ENCODE data around the gene HGS.

Gene HGS

GRCh38 chr17:81703747-81704654, 20.2 kb downstream of the HGS start:
- peaks cover 25 to 30% of the 10 kb centered on the region in 2 donors for H3K4me1 ChIP-seq (ENCODE audit: control insufficient read depth in 2 of 2, insufficient read depth in 2 of 2, low read length in 2 of 2)
- H3K9ac ChIP-seq (ENCODE audit: low read depth in 1 of 2, low read length in 2 of 2), result peak overlapping the region; percentile 71 to 93
- H3K27me3 ChIP-seq (ENCODE audit: control insufficient read depth in 2 of 2, insufficient read depth in 2 of 2, low read length in 2 of 2), result no peaks in the 10 kb centered on the region
- peak overlapping the region; percentile 87 to 91 for H3K27ac ChIP-seq (ENCODE audit: low read depth in 2 of 2, low read length in 2 of 2)
- H3K36me3 ChIP-seq (ENCODE audit: control insufficient read depth in 2 of 2, insufficient read depth in 2 of 2, low read length in 2 of 2), result peaks cover 40 to 42% of the 10 kb centered on the region in 2 donors
- H3K4me3 ChIP-seq (ENCODE audit: low read length in 2 of 2), result peak overlapping the region; percentile 71 to 96
- no peaks in the 10 kb centered on the region for H3K9me3 ChIP-seq (ENCODE audit: control insufficient read depth in 2 of 2, low read length in 2 of 2)

GRCh38 chr17:81705518-81706231, 21.9 kb downstream of the HGS start:
- peaks cover 35 to 36% of the 10 kb centered on the region in 2 donors for H3K36me3 ChIP-seq (ENCODE audit: control insufficient read depth in 2 of 2, insufficient read depth in 2 of 2, low read length in 2 of 2)
- peaks cover 35 to 38% of the 10 kb centered on the region in 2 donors for H3K4me1 ChIP-seq (ENCODE audit: control insufficient read depth in 2 of 2, insufficient read depth in 2 of 2, low read length in 2 of 2)
- H3K27ac ChIP-seq (ENCODE audit: low read depth in 2 of 2, low read length in 2 of 2), result no peak overlapping the region
- H3K9ac ChIP-seq (ENCODE audit: low read depth in 1 of 2, low read length in 2 of 2), result no peak overlapping the region
- H3K4me3 ChIP-seq (ENCODE audit: low read length in 2 of 2), result no peak overlapping the region
- H3K9me3 ChIP-seq (ENCODE audit: control insufficient read depth in 2 of 2, low read length in 2 of 2), result no peaks in the 10 kb centered on the region
- no peaks in the 10 kb centered on the region for H3K27me3 ChIP-seq (ENCODE audit: control insufficient read depth in 2 of 2, insufficient read depth in 2 of 2, low read length in 2 of 2)

- Histone ChIP-seq H3K27me3 (ENCODE audit: control insufficient read depth in 2 of 2, insufficient read depth in 2 of 2, low read length in 2 of 2) (no peaks in the 10 kb centered on the region), H3K36me3 (ENCODE audit: control insufficient read depth in 2 of 2, insufficient read depth in 2 of 2, low read length in 2 of 2) (peaks cover 30% of the 10 kb centered on the region in 2 donors), H3K9ac (ENCODE audit: low read depth in 1 of 2, low read length in 2 of 2) (no peak overlapping the region), H3K27ac (ENCODE audit: low read depth in 2 of 2, low read length in 2 of 2) (no peak overlapping the region), H3K4me1 (ENCODE audit: control insufficient read depth in 2 of 2, insufficient read depth in 2 of 2, low read length in 2 of 2) (peaks cover 38% of the 10 kb centered on the region in 2 donors), H3K9me3 (ENCODE audit: control insufficient read depth in 2 of 2, low read length in 2 of 2) (no peaks in the 10 kb centered on the region), H3K4me3 (ENCODE audit: low read length in 2 of 2) (no peak overlapping the region)
These were observed 22.4 kb downstream of the HGS start for GRCh38 chr17:81706232-81706611.

DNA sequence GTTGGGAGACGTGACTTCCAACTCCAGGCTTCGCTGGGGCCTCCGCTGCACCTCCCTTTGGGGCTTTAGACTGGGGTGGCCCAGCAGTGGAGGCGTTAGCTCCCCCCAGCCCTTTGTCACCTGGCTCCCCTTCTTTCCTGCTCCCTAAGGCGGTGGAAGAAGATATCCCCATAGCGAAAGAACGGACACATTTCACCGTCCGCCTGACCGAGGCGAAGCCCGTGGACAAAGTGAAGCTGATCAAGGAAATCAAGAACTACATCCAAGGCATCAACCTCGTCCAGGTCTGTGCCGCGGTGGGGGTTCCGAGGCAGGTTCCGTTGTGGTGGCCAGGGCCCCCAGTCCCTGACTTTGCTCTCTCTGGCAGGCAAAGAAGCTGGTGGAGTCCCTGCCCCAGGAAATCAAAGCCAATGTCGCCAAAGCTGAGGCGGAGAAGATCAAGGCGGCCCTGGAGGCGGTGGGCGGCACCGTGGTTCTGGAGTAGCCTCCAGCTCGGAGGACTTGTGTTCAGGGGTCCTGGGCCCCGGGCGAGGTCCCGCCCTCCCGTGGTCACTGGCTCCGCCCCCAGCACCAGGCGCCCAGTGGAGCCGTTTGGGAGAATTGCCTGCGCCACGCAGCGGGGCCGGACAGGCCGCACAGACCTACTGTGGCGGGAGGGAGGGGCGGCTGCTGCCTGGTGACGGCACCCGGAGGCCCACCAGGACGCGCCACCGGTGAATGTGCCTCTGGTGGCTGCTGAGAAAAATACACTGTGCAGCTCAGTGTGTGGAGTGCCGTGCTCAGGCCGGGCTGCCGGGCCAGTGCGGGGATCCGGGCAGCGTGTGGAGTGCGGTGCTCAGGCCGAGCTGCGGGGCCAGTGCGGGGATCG, 23.2 kb downstream of the HGS start:
- H3K9me3 ChIP-seq (ENCODE audit: control insufficient read depth in 2 of 2, low read length in 2 of 2), result no peaks in the 10 kb centered on the region
- H3K27me3 ChIP-seq (ENCODE audit: control insufficient read depth in 2 of 2, insufficient read depth in 2 of 2, low read length in 2 of 2), result no peaks in the 10 kb centered on the region
- H3K9ac ChIP-seq (ENCODE audit: low read depth in 1 of 2, low read length in 2 of 2), result no peak overlapping the region
- no peak overlapping the region for H3K4me3 ChIP-seq (ENCODE audit: low read length in 2 of 2)
- H3K4me1 ChIP-seq (ENCODE audit: control insufficient read depth in 2 of 2, insufficient read depth in 2 of 2, low read length in 2 of 2), result peaks cover 35 to 36% of the 10 kb centered on the region in 2 donors
- no peak overlapping the region for H3K27ac ChIP-seq (ENCODE audit: low read depth in 2 of 2, low read length in 2 of 2)
- H3K36me3 ChIP-seq (ENCODE audit: control insufficient read depth in 2 of 2, insufficient read depth in 2 of 2, low read length in 2 of 2), result peaks cover 26% of the 10 kb centered on the region in 2 donors

DNA sequence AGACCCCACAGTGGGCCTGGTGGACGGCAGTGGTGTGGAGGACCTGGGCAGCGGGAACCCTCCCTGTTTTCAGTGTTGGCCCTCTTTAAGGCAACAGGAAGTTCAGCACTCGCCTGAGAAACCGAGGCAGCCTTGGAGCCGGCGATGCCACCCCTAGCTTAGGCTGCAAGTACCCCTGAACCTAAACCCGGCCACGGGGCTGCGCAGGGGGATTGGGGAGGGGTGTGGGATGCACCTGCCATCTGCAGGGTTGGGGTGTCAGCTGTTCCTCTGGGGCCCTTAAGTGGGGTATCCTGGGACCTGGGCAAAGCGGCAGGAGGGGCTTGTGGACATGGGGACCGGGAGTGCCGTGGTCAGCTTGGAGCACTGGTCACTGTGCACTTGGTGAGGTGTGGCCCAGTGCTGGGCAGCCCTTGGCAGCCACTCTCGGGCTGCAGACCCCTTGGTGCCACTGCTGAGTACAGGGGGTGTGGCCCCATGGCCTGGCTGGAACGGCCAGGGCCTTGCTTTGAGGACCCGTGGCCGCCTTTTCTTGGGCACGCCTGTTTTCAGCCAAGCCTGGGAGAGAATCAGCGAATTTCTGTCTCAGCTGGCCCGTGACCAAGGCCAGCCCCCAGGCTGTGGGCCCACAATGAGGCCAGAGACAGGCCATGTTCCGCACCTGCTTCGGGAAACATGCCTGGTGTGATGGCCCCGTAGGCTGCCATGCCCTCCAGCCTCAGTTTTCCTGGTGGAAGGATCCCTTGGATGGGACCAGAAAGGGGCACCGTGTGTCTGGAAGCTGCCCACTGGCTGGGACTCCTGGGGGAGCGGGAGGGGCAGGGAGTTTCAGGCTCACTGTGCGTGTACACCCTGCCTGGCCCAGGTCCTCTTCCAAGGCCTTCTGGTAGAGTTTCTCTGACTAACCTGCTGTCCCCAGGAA, 24.2 kb downstream of the HGS start:
- no peaks in the 10 kb centered on the region for H3K27me3 ChIP-seq (ENCODE audit: control insufficient read depth in 2 of 2, insufficient read depth in 2 of 2, low read length in 2 of 2)
- no peaks in the 10 kb centered on the region for H3K9me3 ChIP-seq (ENCODE audit: control insufficient read depth in 2 of 2, low read length in 2 of 2)
- H3K27ac ChIP-seq (ENCODE audit: low read depth in 2 of 2, low read length in 2 of 2), result no peak overlapping the region
- peaks cover 32 to 33% of the 10 kb centered on the region in 2 donors for H3K4me1 ChIP-seq (ENCODE audit: control insufficient read depth in 2 of 2, insufficient read depth in 2 of 2, low read length in 2 of 2)
- H3K9ac ChIP-seq (ENCODE audit: low read depth in 1 of 2, low read length in 2 of 2), result no peak overlapping the region
- peaks cover 26% of the 10 kb centered on the region in 2 donors for H3K36me3 ChIP-seq (ENCODE audit: control insufficient read depth in 2 of 2, insufficient read depth in 2 of 2, low read length in 2 of 2)
- H3K4me3 ChIP-seq (ENCODE audit: low read length in 2 of 2), result no peak overlapping the region

- H3K27ac ChIP-seq (ENCODE audit: low read depth in 2 of 2, low read length in 2 of 2), result no peak overlapping the region
- peaks cover 26% of the 10 kb centered on the region in 2 donors for H3K36me3 ChIP-seq (ENCODE audit: control insufficient read depth in 2 of 2, insufficient read depth in 2 of 2, low read length in 2 of 2)
- H3K4me1 ChIP-seq (ENCODE audit: control insufficient read depth in 2 of 2, insufficient read depth in 2 of 2, low read length in 2 of 2), result peaks cover 36 to 39% of the 10 kb centered on the region in 2 donors
- H3K9me3 ChIP-seq (ENCODE audit: control insufficient read depth in 2 of 2, low read length in 2 of 2), result no peaks in the 10 kb centered on the region
- no peaks in the 10 kb centered on the region for H3K27me3 ChIP-seq (ENCODE audit: control insufficient read depth in 2 of 2, insufficient read depth in 2 of 2, low read length in 2 of 2)
- H3K9ac ChIP-seq (ENCODE audit: low read depth in 1 of 2, low read length in 2 of 2), result no peak overlapping the region
- no peak overlapping the region for H3K4me3 ChIP-seq (ENCODE audit: low read length in 2 of 2)
These were observed 25.0 kb downstream of the HGS start for GRCh38 chr17:81708739-81709185.

DNA sequence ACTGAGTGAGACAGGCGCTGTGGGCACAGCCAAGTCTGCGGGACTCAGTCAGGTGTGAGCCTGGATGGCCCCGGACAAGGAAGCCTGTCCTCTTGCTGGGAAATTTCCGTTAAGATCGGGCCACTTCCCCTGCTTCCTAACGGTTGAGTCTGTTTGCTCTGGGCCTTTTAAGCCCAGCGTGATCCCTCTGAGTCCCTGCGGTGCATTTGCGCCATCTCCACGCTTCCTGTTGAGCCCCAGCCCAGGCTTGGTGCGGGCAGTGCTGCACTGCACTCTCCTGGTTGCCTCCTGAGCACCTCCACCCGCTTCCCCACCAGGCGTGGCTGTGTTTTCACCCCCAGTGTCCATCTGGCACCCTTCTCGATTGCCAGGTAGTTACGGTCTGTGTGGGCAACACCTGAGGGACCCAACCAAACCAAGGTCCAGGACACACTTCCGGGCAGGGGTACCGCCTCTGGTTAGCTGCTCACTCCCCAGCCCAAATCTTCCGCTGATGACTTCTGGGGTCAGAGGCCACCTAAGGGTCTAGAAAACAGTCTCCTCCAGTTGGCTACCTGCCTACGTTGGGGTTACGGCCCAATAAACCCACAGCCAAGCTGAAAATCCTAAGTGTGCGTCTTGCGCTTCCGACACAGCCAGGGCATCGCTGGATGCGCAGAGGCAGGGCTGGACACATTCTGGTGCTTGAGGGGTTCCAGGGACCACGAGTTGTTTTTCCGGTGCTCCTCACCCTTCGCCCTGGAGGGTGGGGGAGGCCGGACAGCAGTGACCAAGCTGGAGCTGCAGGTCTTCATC, 26.9 kb downstream of the HGS start:
- Histone ChIP-seq H3K27me3 (ENCODE audit: control insufficient read depth in 2 of 2, insufficient read depth in 2 of 2, low read length in 2 of 2) (no peaks in the 10 kb centered on the region), H3K27ac (ENCODE audit: low read depth in 2 of 2, low read length in 2 of 2) (peak overlapping the region; percentile 76 to 83), H3K36me3 (ENCODE audit: control insufficient read depth in 2 of 2, insufficient read depth in 2 of 2, low read length in 2 of 2) (peaks cover 18 to 24% of the 10 kb centered on the region in 2 donors), H3K9ac (ENCODE audit: low read depth in 1 of 2, low read length in 2 of 2) (peak overlapping the region; percentile 44 to 61), H3K4me3 (ENCODE audit: low read length in 2 of 2) (peak overlapping the region; percentile 75 to 76), H3K4me1 (ENCODE audit: control insufficient read depth in 2 of 2, insufficient read depth in 2 of 2, low read length in 2 of 2) (peaks cover 32 to 35% of the 10 kb centered on the region in 2 donors), H3K9me3 (ENCODE audit: control insufficient read depth in 2 of 2, low read length in 2 of 2) (no peaks in the 10 kb centered on the region)

GRCh38 chr17:81711814-81712467, 28.1 kb downstream of the HGS start, which contains the start of gene SLC25A10:
Gene SLC25A10 (plus strand): TSS chr17:81712284. CDS start chr17:81712427, 143 bp downstream.
- Histone ChIP-seq H3K4me1 (ENCODE audit: control insufficient read depth in 2 of 2, insufficient read depth in 2 of 2, low read length in 2 of 2) (peaks cover 32 to 35% of the 10 kb centered on the region in 2 donors), H3K9me3 (ENCODE audit: control insufficient read depth in 2 of 2, low read length in 2 of 2) (no peaks in the 10 kb centered on the region), H3K4me3 (ENCODE audit: low read length in 2 of 2) (peak within 1 kb of the TSS; percentile 75 to 76), H3K36me3 (ENCODE audit: control insufficient read depth in 2 of 2, insufficient read depth in 2 of 2, low read length in 2 of 2) (peaks cover 10 to 17% of the 10 kb centered on the region in 2 donors), H3K27ac (ENCODE audit: low read depth in 2 of 2, low read length in 2 of 2) (peak within 1 kb of the TSS; percentile 78 to 83), H3K9ac (ENCODE audit: low read depth in 1 of 2, low read length in 2 of 2) (peak within 1 kb of the TSS; percentile 74 to 77), H3K27me3 (ENCODE audit: control insufficient read depth in 2 of 2, insufficient read depth in 2 of 2, low read length in 2 of 2) (no peaks in the 10 kb centered on the region)

Data from mucosa of rectum (tissue), 2 donors.